Activated CD4-positive, alpha-beta T cell treated with anti-CD3 and anti-CD28 coated beads, Interleukin-2, amount 10 ng/mL, durations not matched to agents 7 days and 5 days (primary cell): ENCODE measurements around the gene CIC. TPM values are rescaled to one million over a fixed set of nuclear protein-coding genes. Genes with fewer than 3 reads are reported as not detected.
A peak's percentile ranks its signal among the peaks of the same experiment; 100 is the strongest.

Source experiments
- CTCF ChIA-PET: fragments of 350-600 bp; sonication (Branson Sonifier 250); formaldehyde crosslinking; loops from one replicate; lab custom pipeline; 2021; ENCODE audit warnings: antibody characterized with exemption; lab: Charles Lee
- POLR2A ChIA-PET: fragments of 350-600 bp; sonication (Branson Sonifier 250); formaldehyde crosslinking; loops from one replicate; lab custom pipeline; 2021; ENCODE audit warnings: antibody characterized with exemption; lab: Charles Lee
- DNase-seq: peaks from one replicate; pipeline ENCODE4 v3.0.0-alpha.2; 2020
- H3K27ac Mint-ChIP-seq: one replicate; pipeline ENCODE4 v1.8.0; 2021; ENCODE audit warnings: mild to moderate bottlenecking, moderate library complexity, mixed read lengths
- H3K27me3 Mint-ChIP-seq: one replicate; pipeline ENCODE4 v1.8.0; 2021; ENCODE audit warnings: mixed read lengths
- H3K36me3 Mint-ChIP-seq: one replicate; pipeline ENCODE4 v1.8.0; 2021; ENCODE audit warnings: low read depth, mixed read lengths
- H3K4me1 Mint-ChIP-seq: one replicate; pipeline ENCODE4 v1.8.0; 2021; ENCODE audit warnings: mixed read lengths
- H3K4me3 Mint-ChIP-seq: one replicate; pipeline ENCODE4 v1.8.0; 2021; ENCODE audit warnings: mild to moderate bottlenecking, moderate library complexity, mixed read lengths
- H3K9me3 Mint-ChIP-seq: one replicate; pipeline ENCODE4 v1.8.0; 2021; ENCODE audit warnings: mixed read lengths
- total RNA-seq, 2 experiments: library from RNA; stranded (reverse); gene quantifications; one replicate each; pipeline ENCODE4 v1.2.3, GENCODE V29; 2021

Gene CIC
- total RNA-seq = 10 to 100 TPM; 69.3 to 81.0 TPM

DNA sequence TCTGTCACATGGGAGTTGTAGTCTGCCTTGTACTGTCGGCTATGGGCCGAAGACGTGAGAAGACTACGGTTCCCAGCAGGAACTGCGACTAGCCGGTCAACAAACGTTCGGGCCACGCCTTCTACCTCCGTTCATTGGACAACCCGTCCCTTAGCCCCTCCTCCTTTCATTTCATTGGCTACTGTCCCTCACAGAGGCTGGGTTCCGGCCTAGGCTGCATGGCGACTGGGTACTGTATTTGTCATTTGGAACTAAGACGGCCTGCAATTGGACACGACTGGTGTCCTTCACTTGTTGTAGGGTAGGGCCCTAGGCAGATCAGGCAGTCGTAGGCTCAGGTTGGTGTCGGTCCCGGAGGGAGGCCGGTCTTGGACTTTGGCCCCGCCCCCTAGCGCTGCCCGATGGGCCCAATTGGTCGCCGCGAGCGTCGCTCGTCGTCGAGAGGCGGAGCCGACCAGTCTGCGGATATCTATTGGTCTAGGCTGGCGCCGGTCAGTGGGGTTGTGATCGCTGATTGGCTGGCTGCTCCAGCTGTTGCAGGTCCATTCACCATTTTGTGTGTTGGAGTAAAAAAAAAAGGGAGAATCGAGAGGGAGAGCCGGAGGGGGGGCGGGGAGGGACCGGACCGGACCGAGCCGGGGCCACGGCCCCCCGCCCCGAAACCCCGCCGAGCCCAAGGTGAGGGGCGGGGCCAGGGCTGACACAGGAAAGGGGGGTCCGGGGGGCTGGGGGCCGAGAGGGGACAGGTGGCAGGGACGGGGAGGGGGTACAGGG lies at the start of gene CIC:
TSS of gene CIC (plus strand) at position 549 of the 774 bp plus-strand sequence. CDS start 2,532 bp downstream, outside the sequence.
- Mint-ChIP-seq H3K36me3 (peaks cover 16% of the 10 kb centered on the region), H3K4me1 (peaks cover 30% of the 10 kb centered on the region), H3K9me3 (no peaks in the 10 kb centered on the region), H3K27ac (peak within 1 kb of the TSS; percentile 99), H3K27me3 (no peaks in the 10 kb centered on the region), H3K4me3 (no peak within 1 kb of the TSS)
- POLR2A ChIA-PET = no interaction called here
- peak; percentile 100 for DNase-seq
- CTCF ChIA-PET = interaction anchor here (0.6 to 3.8 kb wide), 4 partner anchors 11 to 49 kb away, joined by 3 to 31 read pairs (median 8); partner anchors contain the start of gene GSK3A

DNA sequence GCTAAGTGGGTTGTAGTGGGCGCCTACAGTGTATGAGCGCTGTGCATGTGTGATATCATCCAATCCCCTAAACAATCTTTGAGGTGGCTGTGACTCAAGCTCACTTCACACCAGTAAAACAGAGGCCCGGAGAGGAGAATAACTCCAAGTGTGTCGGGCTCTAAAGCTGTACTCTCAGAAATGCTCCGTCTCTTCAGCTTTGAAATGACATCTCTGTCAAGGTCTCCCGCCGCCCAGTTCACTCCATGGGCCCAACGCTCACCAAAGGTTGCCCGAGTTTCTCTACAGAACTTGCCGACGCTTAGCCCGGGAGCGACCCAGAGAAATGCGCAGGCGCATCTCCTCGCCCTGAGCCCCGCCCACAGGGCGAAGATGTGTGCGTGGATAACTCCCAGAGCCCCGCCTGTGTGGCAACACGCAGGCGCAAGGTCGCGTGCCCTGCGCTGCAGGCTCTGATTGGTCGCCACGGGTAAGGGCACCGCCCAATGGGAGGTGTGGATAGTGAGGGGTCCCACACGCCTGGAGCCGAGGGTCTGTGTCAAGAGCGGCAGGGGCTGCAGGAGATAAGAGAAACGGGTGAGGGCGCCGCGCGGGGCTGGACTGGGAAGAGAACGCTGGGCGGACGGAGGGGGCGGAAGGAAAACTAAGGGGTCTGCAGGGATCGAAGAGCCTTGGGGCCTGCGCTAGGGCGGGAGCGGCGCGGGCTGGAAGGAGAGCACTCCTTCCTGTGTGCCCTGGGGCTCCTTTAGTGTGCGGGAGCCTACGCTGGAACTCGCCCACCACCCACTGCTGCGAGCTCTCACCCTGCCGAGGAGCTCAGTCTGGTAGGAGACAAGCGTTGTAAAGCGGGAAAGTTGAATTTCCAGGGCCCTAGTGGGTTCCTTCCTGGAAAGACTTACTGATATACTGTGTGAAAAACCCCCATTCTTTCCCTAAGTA lies 49.0 kb upstream of the CIC start, which contains the start of gene ZNF526:
TSS of gene ZNF526 (plus strand) at position 501 of the 939 bp plus-strand sequence. CDS start 4,092 bp downstream, outside the sequence.
- DNase-seq = peak; percentile 97
- no peaks in the 10 kb centered on the region for H3K27me3 Mint-ChIP-seq

DNA sequence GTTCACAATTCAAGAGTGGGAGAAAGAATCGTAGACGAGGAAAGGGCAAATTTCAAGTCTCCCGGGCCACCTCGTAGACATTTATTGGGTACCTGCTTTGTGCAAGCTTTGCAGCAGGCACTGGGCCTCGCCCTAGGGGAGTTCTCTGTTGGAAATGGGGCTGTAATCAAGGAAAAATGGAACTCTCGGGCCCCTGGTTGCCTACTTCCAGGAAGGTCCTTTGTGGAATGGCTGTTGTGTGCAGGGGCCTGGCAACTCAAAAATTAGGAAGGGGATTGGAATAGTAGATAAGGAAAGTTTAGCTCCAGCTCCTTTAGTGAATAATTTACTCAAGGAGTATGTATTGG lies 48.3 kb upstream of the CIC start:
- H3K27ac Mint-ChIP-seq = peak overlapping the region; percentile 92
- no peaks in the 10 kb centered on the region for H3K27me3 Mint-ChIP-seq
- H3K4me1 Mint-ChIP-seq = peaks cover 56% of the 10 kb centered on the region
- ChIA-PET POLR2A (no interaction called here), CTCF (no interaction called here)
- no peak for DNase-seq
- no peaks in the 10 kb centered on the region for H3K9me3 Mint-ChIP-seq
- peak overlapping the region; percentile 94 for H3K4me3 Mint-ChIP-seq
- peaks cover 31% of the 10 kb centered on the region for H3K36me3 Mint-ChIP-seq

More for the DNA sequence above, 49.0 kb upstream of the CIC start, which contains the start of gene ZNF526:
- Mint-ChIP-seq H3K27ac (peak within 1 kb of the TSS; percentile 95), H3K36me3 (peaks cover 34% of the 10 kb centered on the region), H3K4me1 (peaks cover 62% of the 10 kb centered on the region), H3K9me3 (no peaks in the 10 kb centered on the region), H3K4me3 (peak within 1 kb of the TSS; percentile 94)
- ChIA-PET POLR2A (no interaction called here), CTCF (interaction anchor here (0.6 kb wide), 1 partner anchor 1220 kb away, joined by 3 read pairs; no protein-coding TSS in a partner anchor)

DNA sequence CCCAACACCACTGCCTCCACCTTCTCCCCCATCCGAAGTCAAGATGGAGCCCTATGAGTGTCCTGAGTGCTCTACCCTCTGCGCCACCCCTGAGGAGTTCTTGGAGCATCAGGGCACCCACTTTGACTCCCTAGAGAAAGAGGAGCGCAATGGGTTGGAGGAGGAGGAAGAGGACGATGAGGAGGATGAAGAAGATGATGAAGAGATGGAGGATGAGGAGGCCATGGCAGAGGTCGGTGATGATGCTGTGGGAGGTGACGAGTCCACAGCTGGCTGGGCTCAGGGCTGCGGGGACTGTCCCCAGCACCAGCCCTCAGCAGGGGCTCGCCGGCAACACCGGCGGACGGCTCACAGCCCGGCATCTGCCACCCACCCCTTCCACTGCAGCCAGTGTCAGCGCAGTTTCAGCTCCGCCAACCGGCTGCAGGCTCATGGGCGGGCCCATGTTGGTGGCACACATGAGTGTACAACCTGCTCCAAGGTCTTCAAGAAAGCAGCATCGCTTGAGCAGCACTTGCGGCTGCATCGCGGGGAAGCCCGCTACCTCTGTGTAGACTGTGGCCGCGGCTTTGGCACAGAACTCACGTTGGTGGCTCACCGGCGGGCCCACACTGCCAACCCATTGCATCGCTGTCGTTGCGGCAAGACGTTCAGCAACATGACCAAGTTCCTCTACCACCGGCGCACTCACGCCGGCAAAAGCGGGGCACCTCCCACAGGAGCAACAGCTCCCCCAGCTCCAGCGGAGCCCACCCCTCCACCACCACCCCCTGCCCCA lies 43.9 kb upstream of the CIC start:
- CTCF ChIA-PET = interaction anchor here (1.2 to 1.4 kb wide), 2 partner anchors 11 to 55 kb away, joined by 3 to 4 read pairs; no protein-coding TSS in a partner anchor

DNA sequence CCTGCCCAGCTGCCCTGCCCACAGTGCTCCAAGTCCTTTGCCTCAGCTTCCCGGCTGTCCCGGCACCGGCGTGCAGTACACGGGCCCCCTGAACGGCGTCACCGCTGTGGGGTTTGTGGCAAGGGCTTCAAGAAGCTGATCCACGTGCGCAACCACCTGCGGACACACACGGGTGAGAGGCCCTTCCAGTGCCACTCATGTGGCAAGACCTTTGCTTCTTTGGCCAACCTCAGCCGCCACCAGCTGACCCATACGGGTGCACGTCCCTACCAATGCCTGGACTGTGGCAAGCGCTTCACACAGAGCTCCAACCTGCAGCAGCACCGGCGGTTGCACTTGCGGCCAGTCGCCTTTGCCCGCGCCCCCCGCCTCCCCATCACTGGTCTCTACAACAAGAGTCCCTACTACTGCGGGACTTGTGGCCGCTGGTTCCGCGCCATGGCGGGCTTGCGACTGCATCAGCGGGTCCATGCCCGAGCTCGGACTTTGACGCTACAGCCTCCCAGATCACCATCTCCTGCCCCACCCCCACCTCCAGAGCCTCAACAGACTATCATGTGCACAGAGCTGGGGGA lies 43.2 kb upstream of the CIC start:
- Mint-ChIP-seq H3K4me1 (peaks cover 41% of the 10 kb centered on the region), H3K4me3 (no peak overlapping the region), H3K27ac (no peak overlapping the region), H3K36me3 (peaks cover 44% of the 10 kb centered on the region), H3K9me3 (no peaks in the 10 kb centered on the region), H3K27me3 (no peaks in the 10 kb centered on the region)
- POLR2A ChIA-PET = no interaction called here
- CTCF ChIA-PET = interaction anchor here (1.0 to 1.4 kb wide), 3 partner anchors 10 to 54 kb away, joined by 3 to 4 read pairs (median 3); no protein-coding TSS in a partner anchor
- no peak for DNase-seq

More for the DNA sequence above, 43.9 kb upstream of the CIC start:
- POLR2A ChIA-PET = no interaction called here
- DNase-seq = no peak
- no peak overlapping the region for H3K4me3 Mint-ChIP-seq
- H3K27me3 Mint-ChIP-seq = no peaks in the 10 kb centered on the region
- H3K9me3 Mint-ChIP-seq = no peaks in the 10 kb centered on the region
- H3K36me3 Mint-ChIP-seq = peaks cover 43% of the 10 kb centered on the region
- H3K27ac Mint-ChIP-seq = no peak overlapping the region
- peaks cover 45% of the 10 kb centered on the region for H3K4me1 Mint-ChIP-seq

DNA sequence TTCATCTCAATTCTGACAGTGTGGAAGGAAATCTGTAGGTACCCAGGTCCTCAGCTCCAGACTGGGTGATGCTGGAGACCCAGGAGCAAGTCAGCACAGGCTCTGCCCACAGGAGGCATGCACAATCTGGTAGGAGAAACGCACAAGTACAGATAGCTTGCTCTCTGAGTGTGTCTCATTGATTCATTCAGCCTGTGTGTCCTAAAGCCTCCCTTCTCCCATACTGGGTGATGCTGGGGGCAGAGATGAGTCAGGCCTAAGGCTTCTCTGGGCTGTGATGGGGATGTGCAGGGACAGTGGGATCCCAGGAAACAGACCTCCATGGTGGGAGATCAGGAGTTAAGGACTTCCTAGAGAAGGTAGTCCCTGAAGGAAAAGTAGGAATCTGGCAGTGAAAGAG lies 42.2 kb upstream of the CIC start:
- Mint-ChIP-seq H3K36me3 (peaks cover 52% of the 10 kb centered on the region), H3K4me1 (peaks cover 41% of the 10 kb centered on the region), H3K27ac (peak overlapping the region; percentile 76), H3K9me3 (no peaks in the 10 kb centered on the region), H3K4me3 (no peak overlapping the region), H3K27me3 (no peaks in the 10 kb centered on the region)
- no peak for DNase-seq
- POLR2A ChIA-PET = no interaction called here
- CTCF ChIA-PET = interaction anchor here (0.5 to 4.0 kb wide), 3 partner anchors 17 to 37 kb away, joined by 3 to 12 read pairs (median 3); partner anchors contain the start of gene GSK3A

DNA sequence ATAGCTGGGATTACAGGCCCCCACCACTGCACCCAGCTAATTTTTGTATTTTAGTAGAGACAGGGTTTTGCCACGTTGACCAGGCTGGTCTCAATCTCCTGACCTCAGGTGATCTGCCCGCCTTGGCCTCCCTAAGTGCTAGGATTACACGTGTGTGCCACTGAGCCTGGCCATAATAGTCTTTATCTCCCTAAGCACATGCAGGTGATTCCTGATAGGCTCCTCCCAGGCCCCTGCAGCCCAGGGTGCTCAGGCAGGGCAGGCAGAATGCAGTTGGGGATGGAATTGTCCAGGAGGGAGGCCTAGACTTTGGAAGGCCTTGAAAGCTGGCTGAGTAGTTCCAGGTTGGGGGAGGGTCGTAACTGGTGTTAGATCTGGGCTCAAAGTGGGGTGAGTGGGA lies 40.4 kb upstream of the CIC start:
- Mint-ChIP-seq H3K27ac (no peak overlapping the region), H3K9me3 (no peaks in the 10 kb centered on the region), H3K4me1 (peaks cover 31% of the 10 kb centered on the region), H3K27me3 (no peaks in the 10 kb centered on the region), H3K4me3 (no peak overlapping the region), H3K36me3 (peaks cover 60% of the 10 kb centered on the region)
- CTCF ChIA-PET = interaction anchor here (0.6 to 4.0 kb wide), 2 partner anchors 15 to 172 kb away, joined by 4 to 12 read pairs; partner anchors contain the start of gene GSK3A
- POLR2A ChIA-PET = interaction anchor here (0.6 kb wide), 2 partner anchors 158 to 1055 kb away, joined by 3 to 6 read pairs; no protein-coding TSS in a partner anchor
- no peak for DNase-seq

DNA sequence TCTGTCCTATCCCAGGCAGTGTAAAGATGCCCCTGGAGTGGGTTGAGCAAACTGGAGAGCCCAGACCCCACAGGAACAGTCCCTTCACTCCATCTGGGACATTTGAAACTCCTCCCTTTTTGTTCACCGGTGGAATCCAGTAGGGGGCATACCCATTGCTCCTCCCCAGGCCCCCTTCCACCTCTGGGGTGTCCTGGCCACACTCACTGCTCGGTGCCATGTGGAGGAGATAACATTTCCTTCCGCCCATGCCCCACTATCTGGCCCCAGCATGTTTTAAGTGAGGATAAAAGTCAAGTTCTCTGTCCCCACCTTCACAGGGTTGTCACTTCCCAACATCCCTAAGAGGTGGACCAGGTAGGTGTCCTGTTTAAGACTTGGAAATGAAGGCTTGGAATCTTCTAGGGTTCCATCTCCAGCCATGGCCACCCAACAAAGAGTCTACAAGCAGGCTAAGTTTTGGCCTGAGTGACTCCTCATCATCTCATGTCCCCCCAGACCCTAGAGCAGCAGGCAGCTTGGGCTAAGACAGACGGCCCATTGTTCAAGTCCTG lies 39.7 kb upstream of the CIC start:
- no peak for DNase-seq
- Mint-ChIP-seq H3K9me3 (no peaks in the 10 kb centered on the region), H3K27ac (peak overlapping the region; percentile 85), H3K4me1 (peaks cover 28% of the 10 kb centered on the region), H3K4me3 (no peak overlapping the region), H3K36me3 (peaks cover 61% of the 10 kb centered on the region), H3K27me3 (no peaks in the 10 kb centered on the region)
- ChIA-PET POLR2A (no interaction called here), CTCF (interaction anchor here (4.0 kb wide), 1 partner anchor 15 kb away, joined by 12 read pairs; the partner anchor contains the start of gene GSK3A)

DNA sequence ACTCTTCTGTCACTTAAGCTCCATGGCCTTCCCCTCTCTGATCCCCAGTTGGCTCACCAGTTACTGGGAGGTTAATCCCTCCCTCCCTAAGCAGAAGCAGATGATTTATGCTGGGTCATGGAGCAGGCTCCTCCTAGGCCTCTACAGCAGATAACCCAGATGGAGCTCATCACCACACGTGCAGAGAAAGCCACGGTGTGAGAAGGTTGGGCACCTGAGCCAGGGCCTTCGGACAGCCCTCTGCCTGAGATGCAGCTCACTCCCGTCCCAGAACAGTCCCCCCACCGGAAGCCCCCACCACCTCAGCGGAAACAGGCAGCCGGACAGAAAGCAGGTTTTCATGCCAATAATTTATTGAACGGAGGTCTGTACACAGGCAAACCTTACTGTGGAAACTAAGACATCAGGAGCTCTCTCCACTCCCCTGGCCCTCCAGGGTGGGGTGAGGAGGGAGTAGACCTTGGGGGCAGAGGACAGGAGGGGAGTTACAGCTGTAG lies 39.1 kb upstream of the CIC start:
- Mint-ChIP-seq H3K27me3 (no peaks in the 10 kb centered on the region), H3K4me3 (no peak overlapping the region), H3K27ac (peak overlapping the region; percentile 85), H3K36me3 (peaks cover 57% of the 10 kb centered on the region), H3K9me3 (no peaks in the 10 kb centered on the region), H3K4me1 (peaks cover 28% of the 10 kb centered on the region)
- ChIA-PET POLR2A (no interaction called here), CTCF (interaction anchor here (4.0 kb wide), 1 partner anchor 14 kb away, joined by 12 read pairs; the partner anchor contains the start of gene GSK3A)
- no peak for DNase-seq

DNA sequence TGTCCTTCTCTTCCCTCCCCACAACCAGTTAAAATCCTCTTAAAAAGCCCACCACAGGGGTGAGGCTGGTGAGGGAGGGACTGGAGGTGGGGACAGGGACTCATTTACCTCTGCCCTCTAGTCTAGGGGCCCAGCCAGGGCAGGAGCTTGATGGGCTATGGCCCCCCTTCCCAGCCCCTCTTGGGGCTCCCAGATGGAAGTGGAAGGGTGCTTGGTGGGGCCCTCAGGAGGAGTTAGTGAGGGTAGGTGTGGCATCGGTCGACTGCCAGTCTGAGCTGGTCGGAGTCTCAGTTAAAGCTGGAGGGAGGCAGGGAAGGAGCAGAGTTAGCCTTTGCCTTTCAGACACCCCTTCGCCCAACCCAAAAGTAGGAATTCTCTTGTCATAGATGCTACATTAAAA lies 38.5 kb upstream of the CIC start:
- ChIA-PET CTCF (interaction anchor here (4.0 kb wide), 1 partner anchor 13 kb away, joined by 12 read pairs; the partner anchor contains the start of gene GSK3A), POLR2A (no interaction called here)
- no peaks in the 10 kb centered on the region for H3K27me3 Mint-ChIP-seq

DNA sequence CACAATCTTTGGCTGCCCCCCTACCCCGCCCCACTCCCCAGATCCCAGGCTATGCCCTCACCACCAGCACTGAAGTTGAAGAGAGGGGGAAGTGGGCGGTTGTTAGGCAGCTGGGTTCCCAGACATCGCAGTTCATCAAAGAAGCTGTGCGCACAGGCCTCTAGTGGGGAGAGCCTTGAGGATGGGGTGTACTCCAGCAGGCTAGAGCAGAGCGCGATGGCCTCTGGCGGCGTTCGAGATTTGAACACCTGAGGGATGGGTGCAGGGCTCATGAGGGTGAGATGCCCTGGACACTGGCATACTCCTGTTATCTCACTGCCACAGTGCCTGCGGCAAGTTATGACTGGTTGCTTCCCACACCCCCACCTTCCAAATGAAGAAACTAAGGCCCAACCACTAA lies 36.6 kb upstream of the CIC start:
- POLR2A ChIA-PET = no interaction called here
- no peak overlapping the region for H3K27ac Mint-ChIP-seq

More for the DNA sequence above, 38.5 kb upstream of the CIC start:
- H3K36me3 Mint-ChIP-seq = peaks cover 61% of the 10 kb centered on the region
- H3K4me1 Mint-ChIP-seq = peaks cover 28% of the 10 kb centered on the region
- DNase-seq = no peak
- no peaks in the 10 kb centered on the region for H3K9me3 Mint-ChIP-seq
- no peak overlapping the region for H3K4me3 Mint-ChIP-seq
- H3K27ac Mint-ChIP-seq = no peak overlapping the region

More for the DNA sequence above, 36.6 kb upstream of the CIC start:
- CTCF ChIA-PET = interaction anchor here (3.1 kb wide), 1 partner anchor 10 kb away, joined by 11 read pairs; the partner anchor contains the start of gene GSK3A
- DNase-seq = no peak
- peaks cover 66% of the 10 kb centered on the region for H3K36me3 Mint-ChIP-seq
- H3K9me3 Mint-ChIP-seq = no peaks in the 10 kb centered on the region
- no peaks in the 10 kb centered on the region for H3K27me3 Mint-ChIP-seq
- no peak overlapping the region for H3K4me3 Mint-ChIP-seq
- peaks cover 25% of the 10 kb centered on the region for H3K4me1 Mint-ChIP-seq
